HG03469 (cell line): ENCODE data around the gene PRR5L.

Experiments used
- ATAC-seq: cut with Tn5 transposase; IDR thresholded peaks from one replicate; pipeline ENCODE4 v1.9.1; 2021; ENCODE audit warnings: mild to moderate bottlenecking, moderate library complexity, moderate number of reproducible peaks; ENCODE audit not compliant: unreplicated experiment

Gene PRR5L

GRCh38 chr11:36431429-36432092 is 135.5 kb downstream of the PRR5L start:
- ATAC-seq, result no peak

- ATAC-seq, result no peak
These were observed 136.0 kb downstream of the PRR5L start for GRCh38 chr11:36432093-36432469.

- no peak for ATAC-seq
These were observed 136.7 kb downstream of the PRR5L start for GRCh38 chr11:36432738-36433137.

GRCh38 chr11:36436064-36436463 is 140.0 kb downstream of the PRR5L start:
- no peak for ATAC-seq

GRCh38 chr11:36436589-36436988 is 140.5 kb downstream of the PRR5L start:
- no peak for ATAC-seq

- ATAC-seq, result no peak
These were observed 141.3 kb downstream of the PRR5L start for GRCh38 chr11:36437413-36437812.

GRCh38 chr11:36438126-36438525 is 142.0 kb downstream of the PRR5L start:
- no peak for ATAC-seq

GRCh38 chr11:36441610-36442208 is 145.6 kb downstream of the PRR5L start:
- ATAC-seq, result peak; percentile 89

GRCh38 chr11:36443661-36444060 is 147.6 kb downstream of the PRR5L start:
- no peak for ATAC-seq

GRCh38 chr11:36446135-36446534 is 150.0 kb downstream of the PRR5L start:
- ATAC-seq, result no peak

GRCh38 chr11:36447514-36447913 is 151.4 kb downstream of the PRR5L start:
- ATAC-seq, result no peak

GRCh38 chr11:36447947-36448346 is 151.9 kb downstream of the PRR5L start:
- ATAC-seq, result no peak

- no peak for ATAC-seq
These were observed 153.5 kb downstream of the PRR5L start for GRCh38 chr11:36449561-36450096.

- peak; percentile 65 for ATAC-seq
These were observed 154.1 kb downstream of the PRR5L start for GRCh38 chr11:36450110-36450572.

- no peak for ATAC-seq
These were observed 155.0 kb downstream of the PRR5L start for GRCh38 chr11:36451045-36451444.

GRCh38 chr11:36451681-36452080 is 155.6 kb downstream of the PRR5L start:
- no peak for ATAC-seq

GRCh38 chr11:36452236-36452940 is 156.3 kb downstream of the PRR5L start:
- no peak for ATAC-seq

GRCh38 chr11:36452961-36453360 is 156.9 kb downstream of the PRR5L start:
- ATAC-seq, result no peak

- no peak for ATAC-seq
These were observed 157.6 kb downstream of the PRR5L start for GRCh38 chr11:36453678-36454077.

- no peak for ATAC-seq
These were observed 158.5 kb downstream of the PRR5L start for GRCh38 chr11:36454551-36454940.

- ATAC-seq, result no peak
These were observed 159.0 kb downstream of the PRR5L start for GRCh38 chr11:36454941-36455631.
